Esophagus muscularis mucosa (tissue), 2 donors: ENCODE data around the gene GTF2A2.

ENCODE experiments used
- POLR2A ChIP-seq: fragments of 450-650 bp; IDR thresholded peaks from one replicate; pipeline ENCODE4 v1.6.1; 2017; ENCODE audit warnings: antibody characterized with exemption, moderate library complexity, mild to moderate bottlenecking, low read depth
- POLR2AphosphoS5 ChIP-seq, 2 donors: sonication (generic); formaldehyde crosslinking; IDR thresholded peaks; one replicate each; pipeline ENCODE4 v1.6.1; 2017; ENCODE audit warnings: antibody characterized with exemption in 2 of 2

DNA sequence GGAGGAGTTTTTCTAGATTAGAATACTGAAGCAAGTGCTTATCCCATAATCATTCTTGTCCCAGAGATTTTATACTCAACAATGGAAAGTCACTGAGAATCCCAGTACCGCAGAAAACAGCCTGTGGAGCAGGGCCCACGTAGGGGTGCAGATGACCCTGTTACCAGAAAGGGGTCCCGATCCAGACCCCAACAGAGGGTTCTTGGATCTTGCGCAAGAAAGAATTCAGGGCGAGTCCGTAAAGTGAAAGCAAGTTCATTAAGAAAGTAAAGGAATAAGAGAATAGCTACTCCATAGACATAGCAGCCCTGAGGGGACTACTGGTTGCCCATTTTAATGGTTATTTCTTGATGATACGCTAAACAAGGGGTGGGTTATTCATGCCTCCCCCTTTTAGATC, 43.2 kb downstream of the GTF2A2 start:
- TF ChIP-seq POLR2A (no peak), POLR2AphosphoS5 (IDR thresholded peaks at IDR 0.05) (no peak)
